ENCODE data around the gene CYP3A4.
"Not testable (repeated sequence)": the region's sequence is repeated elsewhere in the genome, so short reads cannot be mapped to it uniquely, and the experiment has no call there.

Gene CYP3A4

GRCh38 chr7:99782012-99782953 lies 1.7 kb downstream of the CYP3A4 start:
- Histone ChIP-seq H3K9me3 (ENCODE audit: insufficient read depth, low read length) (no peaks in the 10 kb centered on the region), H3K9ac (ENCODE audit: insufficient read length, low read depth) (no peak overlapping the region), H3K4me1 (ENCODE audit: insufficient read depth, insufficient read length) (no peaks in the 10 kb centered on the region), H3K4me3 (ENCODE audit: insufficient read length, low read depth) (no peak overlapping the region), H3K27me3 (ENCODE audit: insufficient read depth, insufficient read length) (no peaks in the 10 kb centered on the region), H3K36me3 (ENCODE audit: insufficient read depth, insufficient read length, low read length) (no peaks in the 10 kb centered on the region)
- no peak for DNase-seq (ENCODE audit: low read depth, low spot score)
- TF ChIP-seq YY1 (IDR thresholded peaks at IDR 0.05; ENCODE audit: insufficient read depth, insufficient read length) (no peak), SUZ12 (IDR thresholded peaks at IDR 0.05; ENCODE audit: extremely low read depth, insufficient read depth, insufficient read length) (no peak), ZNF274 (IDR thresholded peaks at IDR 0.05; ENCODE audit: low read depth, low read length) (no peak)

GRCh38 chr7:99780588-99780987 lies 3.4 kb downstream of the CYP3A4 start:
- TF ChIP-seq SUZ12 (IDR thresholded peaks at IDR 0.05; ENCODE audit: extremely low read depth, insufficient read depth, insufficient read length), result no peak
- no peak for TF ChIP-seq ZNF274 (IDR thresholded peaks at IDR 0.05; ENCODE audit: low read depth, low read length)
- no peak for TF ChIP-seq YY1 (IDR thresholded peaks at IDR 0.05; ENCODE audit: insufficient read depth, insufficient read length)
- Histone ChIP-seq H3K4me1 (ENCODE audit: insufficient read depth, insufficient read length) (no peaks in the 10 kb centered on the region), H3K9ac (ENCODE audit: insufficient read length, low read depth) (no peak overlapping the region), H3K36me3 (ENCODE audit: insufficient read depth, insufficient read length, low read length) (no peaks in the 10 kb centered on the region), H3K27me3 (ENCODE audit: insufficient read depth, insufficient read length) (no peaks in the 10 kb centered on the region), H3K9me3 (ENCODE audit: insufficient read depth, low read length) (no peaks in the 10 kb centered on the region), H3K4me3 (ENCODE audit: insufficient read length, low read depth) (no peak overlapping the region)
- DNase-seq (ENCODE audit: low read depth, low spot score), result no peak

DNA sequence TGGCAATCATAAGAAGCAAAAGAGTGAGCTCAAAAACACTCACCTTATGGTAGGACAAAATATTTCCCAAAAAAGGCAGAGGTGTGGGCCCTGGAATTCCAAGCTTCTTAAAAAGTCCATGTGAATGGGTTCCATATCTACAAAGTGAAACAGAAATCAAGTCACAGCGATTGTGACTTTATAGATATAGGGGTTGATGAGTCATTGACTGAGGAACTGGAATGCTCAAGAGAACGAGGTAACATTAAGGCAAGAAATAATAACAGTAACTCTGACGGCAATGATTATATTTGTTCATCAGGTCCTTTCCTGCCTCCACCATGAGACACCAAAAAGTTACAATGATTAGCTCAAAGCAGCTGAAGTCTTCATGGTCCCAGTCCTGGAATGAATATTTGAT lies 4.0 kb downstream of the CYP3A4 start:
- no peak for DNase-seq (ENCODE audit: low read depth, low spot score)
- Histone ChIP-seq H3K9ac (ENCODE audit: insufficient read length, low read depth) (no peak overlapping the region), H3K9me3 (ENCODE audit: insufficient read depth, low read length) (no peaks in the 10 kb centered on the region), H3K4me1 (ENCODE audit: insufficient read depth, insufficient read length) (no peaks in the 10 kb centered on the region), H3K36me3 (ENCODE audit: insufficient read depth, insufficient read length, low read length) (no peaks in the 10 kb centered on the region), H3K4me3 (ENCODE audit: insufficient read length, low read depth) (no peak overlapping the region), H3K27me3 (ENCODE audit: insufficient read depth, insufficient read length) (no peaks in the 10 kb centered on the region)
- no peak for TF ChIP-seq YY1 (IDR thresholded peaks at IDR 0.05; ENCODE audit: insufficient read depth, insufficient read length)
- no peak for TF ChIP-seq ZNF274 (IDR thresholded peaks at IDR 0.05; ENCODE audit: low read depth, low read length)

DNA sequence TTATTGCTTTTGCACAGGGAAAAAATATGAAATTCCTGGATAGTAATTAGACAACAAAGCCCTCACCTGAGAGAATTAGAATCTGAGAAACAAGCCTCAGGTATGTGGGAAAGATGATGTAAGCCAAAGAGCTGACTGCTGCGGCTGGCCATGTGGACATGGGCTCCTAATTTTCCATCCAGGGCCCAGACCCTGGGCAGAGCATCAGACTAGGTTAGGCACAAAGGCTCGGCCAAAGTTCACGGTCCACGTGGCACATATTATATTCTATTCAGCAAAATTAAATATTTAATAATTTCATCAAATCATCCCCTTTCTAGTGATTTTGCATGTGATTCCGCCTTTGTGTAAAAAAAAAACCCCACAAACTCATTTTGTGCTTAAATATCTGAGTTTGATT lies 5.1 kb downstream of the CYP3A4 start:
- Histone ChIP-seq H3K4me1 (ENCODE audit: insufficient read depth, insufficient read length) (no peaks in the 10 kb centered on the region), H3K4me3 (ENCODE audit: insufficient read length, low read depth) (no peak overlapping the region), H3K9me3 (ENCODE audit: insufficient read depth, low read length) (no peaks in the 10 kb centered on the region), H3K9ac (ENCODE audit: insufficient read length, low read depth) (no peak overlapping the region), H3K27me3 (ENCODE audit: insufficient read depth, insufficient read length) (no peaks in the 10 kb centered on the region), H3K36me3 (ENCODE audit: insufficient read depth, insufficient read length, low read length) (no peaks in the 10 kb centered on the region)
- no peak for TF ChIP-seq SUZ12 (IDR thresholded peaks at IDR 0.05; ENCODE audit: extremely low read depth, insufficient read depth, insufficient read length)
- no peak for DNase-seq (ENCODE audit: low read depth, low spot score)

DNA sequence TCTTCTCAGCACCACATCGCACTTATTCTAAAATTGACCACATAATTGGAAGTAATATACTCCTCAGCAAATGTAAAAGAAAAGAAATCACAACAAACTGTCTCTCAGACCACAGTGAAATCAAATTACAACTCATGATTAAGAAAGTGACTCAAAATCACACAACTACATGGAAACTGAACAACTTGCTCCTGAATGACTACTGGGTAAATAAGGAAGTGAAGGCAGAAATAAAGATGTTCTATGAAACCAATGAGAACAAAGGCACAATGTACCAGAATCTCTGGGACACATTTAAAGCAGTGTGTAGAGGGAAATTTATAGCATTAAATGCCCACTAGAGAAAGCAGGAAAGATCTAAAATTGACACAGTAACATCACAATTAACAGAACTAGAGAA lies 10.6 kb downstream of the CYP3A4 start:
- not testable (repeated sequence) for H3K27me3 ChIP-seq (ENCODE audit: insufficient read depth, insufficient read length); H3K36me3 ChIP-seq (ENCODE audit: insufficient read depth, insufficient read length, low read length); DNase-seq (ENCODE audit: low read depth, low spot score); H3K4me1 ChIP-seq (ENCODE audit: insufficient read depth, insufficient read length); H3K4me3 ChIP-seq (ENCODE audit: insufficient read length, low read depth); H3K9ac ChIP-seq (ENCODE audit: insufficient read length, low read depth); H3K9me3 ChIP-seq (ENCODE audit: insufficient read depth, low read length)

GRCh38 chr7:99772565-99772964 lies 11.4 kb downstream of the CYP3A4 start:
- DNase-seq (ENCODE audit: low read depth, low spot score), result no peak
- Histone ChIP-seq H3K9me3 (ENCODE audit: insufficient read depth, low read length) (peaks cover 6% of the 10 kb centered on the region; the same call in 1 of the 2 replicates), H3K4me1 (ENCODE audit: insufficient read depth, insufficient read length) (no peaks in the 10 kb centered on the region), H3K4me3 (ENCODE audit: insufficient read length, low read depth) (no peak overlapping the region), H3K36me3 (ENCODE audit: insufficient read depth, insufficient read length, low read length) (no peaks in the 10 kb centered on the region), H3K9ac (ENCODE audit: insufficient read length, low read depth) (no peak overlapping the region), H3K27me3 (ENCODE audit: insufficient read depth, insufficient read length) (no peaks in the 10 kb centered on the region)
- TF ChIP-seq SUZ12 (IDR thresholded peaks at IDR 0.05; ENCODE audit: extremely low read depth, insufficient read depth, insufficient read length) (no peak), ZNF274 (IDR thresholded peaks at IDR 0.05; ENCODE audit: low read depth, low read length) (no peak), YY1 (IDR thresholded peaks at IDR 0.05; ENCODE audit: insufficient read depth, insufficient read length) (no peak)

DNA sequence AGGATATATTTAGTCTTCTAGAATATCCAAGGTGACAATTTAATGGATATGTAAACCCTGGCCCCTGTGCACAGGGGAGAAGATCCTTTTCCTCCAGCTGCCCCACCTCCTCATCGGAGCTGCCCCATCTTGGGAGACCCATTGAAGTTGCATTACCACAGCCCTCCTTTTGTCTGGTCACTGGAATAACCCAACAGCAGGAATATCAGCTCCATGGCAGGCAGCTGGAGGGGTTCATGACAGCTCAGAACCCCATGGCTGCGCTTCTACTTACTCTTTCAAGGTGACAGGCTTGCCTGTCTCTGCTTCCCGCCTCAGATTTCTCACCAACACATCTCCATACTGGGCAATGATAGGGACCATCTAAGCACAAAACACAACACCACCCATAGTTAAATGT lies 14.5 kb downstream of the CYP3A4 start:
- H3K9me3 ChIP-seq (ENCODE audit: insufficient read depth, low read length); H3K4me1 ChIP-seq (ENCODE audit: insufficient read depth, insufficient read length); DNase-seq (ENCODE audit: low read depth, low spot score); H3K9ac ChIP-seq (ENCODE audit: insufficient read length, low read depth); H3K27me3 ChIP-seq (ENCODE audit: insufficient read depth, insufficient read length); H3K4me3 ChIP-seq (ENCODE audit: insufficient read length, low read depth); H3K36me3 ChIP-seq (ENCODE audit: insufficient read depth, insufficient read length, low read length): not testable (repeated sequence)

DNA sequence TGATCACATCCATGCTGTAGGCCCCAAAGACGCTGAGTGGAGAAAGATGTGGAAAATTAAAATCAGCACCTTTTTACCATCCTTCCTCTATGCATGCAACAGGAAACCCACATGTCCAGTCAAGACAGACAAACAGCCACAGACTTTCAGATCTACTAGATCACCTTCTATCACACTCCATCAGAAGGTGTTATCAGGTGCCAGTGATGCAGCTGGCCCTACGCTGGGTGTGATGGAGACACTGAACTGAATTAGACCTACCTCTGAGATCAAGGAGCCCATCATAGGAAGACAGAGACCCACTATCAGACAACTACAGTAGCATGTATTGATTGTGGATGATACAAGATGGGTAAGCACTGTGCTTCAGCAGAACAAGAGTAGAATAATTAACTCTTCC lies 15.5 kb downstream of the CYP3A4 start:
- TF ChIP-seq YY1 (IDR thresholded peaks at IDR 0.05; ENCODE audit: insufficient read depth, insufficient read length) (no peak), SUZ12 (IDR thresholded peaks at IDR 0.05; ENCODE audit: extremely low read depth, insufficient read depth, insufficient read length) (no peak), ZNF274 (IDR thresholded peaks at IDR 0.05; ENCODE audit: low read depth, low read length) (no peak)
- Histone ChIP-seq H3K4me3 (ENCODE audit: insufficient read length, low read depth) (no peak overlapping the region), H3K27me3 (ENCODE audit: insufficient read depth, insufficient read length) (no peaks in the 10 kb centered on the region), H3K4me1 (ENCODE audit: insufficient read depth, insufficient read length) (no peaks in the 10 kb centered on the region), H3K9me3 (ENCODE audit: insufficient read depth, low read length) (peaks cover 6% of the 10 kb centered on the region; the same call in 1 of the 2 replicates), H3K9ac (ENCODE audit: insufficient read length, low read depth) (no peak overlapping the region), H3K36me3 (ENCODE audit: insufficient read depth, insufficient read length, low read length) (no peaks in the 10 kb centered on the region)
- no peak for DNase-seq (ENCODE audit: low read depth, low spot score)

Data from NT2/D1 (cell line).